ENCODE results near the gene PRPF8. TPM values are rescaled to one million over a fixed set of nuclear protein-coding genes. Genes with fewer than 3 reads are reported as not detected.

The PRPF8 gene
- total RNA-seq, 6 experiments from 2014 or later, result 224 to 285 (median 248) TPM

GRCh38 chr17:1645207-1646171 is 39.2 kb downstream of the PRPF8 start, which contains the start of gene SCARF1:
Gene SCARF1, minus strand, starts transcription at chr17:1645732. Its CDS starts 35 bp downstream, at chr17:1645697.
- Mint-ChIP-seq H3K36me3 (ENCODE audit: low read depth) (no peaks in the 10 kb centered on the region), H3K27me3 (ENCODE audit: insufficient read depth) (peaks cover 2% of the 10 kb centered on the region; the same call in 1 of the 2 replicates), H3K4me3 (no peak within 1 kb of the TSS), H3K4me1 (ENCODE audit: low read depth) (peaks cover 22% of the 10 kb centered on the region), H3K9me3 (no peaks in the 10 kb centered on the region), H3K27ac (no peak within 1 kb of the TSS)
- DNase-seq, result no peak
- no peak for TF ChIP-seq CTCF (IDR thresholded peaks at IDR 0.05)

- no peaks in the 10 kb centered on the region for H3K36me3 Mint-ChIP-seq (ENCODE audit: low read depth)
- no peak for TF ChIP-seq CTCF (IDR thresholded peaks at IDR 0.05)
- H3K4me3 Mint-ChIP-seq, result peak overlapping the region; percentile 72; the same call in 1 of the 2 replicates
- peak overlapping the region; percentile 71 for H3K27ac Mint-ChIP-seq
- DNase-seq, result peak; percentile 33
- peaks cover 15% of the 10 kb centered on the region for H3K4me1 Mint-ChIP-seq (ENCODE audit: low read depth)
- H3K9me3 Mint-ChIP-seq, result no peaks in the 10 kb centered on the region
- peaks cover 2% of the 10 kb centered on the region; the same call in 1 of the 2 replicates for H3K27me3 Mint-ChIP-seq (ENCODE audit: insufficient read depth)
Measured at GRCh38 chr17:1644493-1645206, 40.0 kb downstream of the PRPF8 start.

GRCh38 chr17:1643999-1644492 is 40.6 kb downstream of the PRPF8 start:
- Mint-ChIP-seq H3K36me3 (ENCODE audit: low read depth) (no peaks in the 10 kb centered on the region), H3K4me1 (ENCODE audit: low read depth) (peaks cover 15% of the 10 kb centered on the region), H3K27ac (peak overlapping the region; percentile 71), H3K9me3 (no peaks in the 10 kb centered on the region), H3K4me3 (peak overlapping the region; percentile 72), H3K27me3 (ENCODE audit: insufficient read depth) (peaks cover 2% of the 10 kb centered on the region; the same call in 1 of the 2 replicates)
- TF ChIP-seq CTCF (IDR thresholded peaks at IDR 0.05), result no peak
- DNase-seq, result no peak

- peaks cover 15% of the 10 kb centered on the region for H3K4me1 Mint-ChIP-seq (ENCODE audit: low read depth)
- TF ChIP-seq CTCF (IDR thresholded peaks at IDR 0.05), result peak; percentile 51; the same call in 1 of the 2 replicates
- H3K27ac Mint-ChIP-seq, result no peak overlapping the region
- H3K36me3 Mint-ChIP-seq (ENCODE audit: low read depth), result no peaks in the 10 kb centered on the region
- DNase-seq, result no peak
- H3K9me3 Mint-ChIP-seq, result no peaks in the 10 kb centered on the region
- H3K27me3 Mint-ChIP-seq (ENCODE audit: insufficient read depth), result peaks cover 2% of the 10 kb centered on the region; the same call in 1 of the 2 replicates
- peak overlapping the region; percentile 72; the same call in 1 of the 2 replicates for H3K4me3 Mint-ChIP-seq
Measured at GRCh38 chr17:1643293-1643998, 41.2 kb downstream of the PRPF8 start.

- Mint-ChIP-seq H3K36me3 (ENCODE audit: low read depth) (no peaks in the 10 kb centered on the region), H3K9me3 (no peaks in the 10 kb centered on the region), H3K27ac (no peak overlapping the region), H3K4me1 (ENCODE audit: low read depth) (peaks cover 11% of the 10 kb centered on the region), H3K27me3 (ENCODE audit: insufficient read depth) (peaks cover 3% of the 10 kb centered on the region), H3K4me3 (no peak overlapping the region)
- no peak; the same call in 1 of the 2 replicates for TF ChIP-seq CTCF (IDR thresholded peaks at IDR 0.05)
- DNase-seq, result no peak
Measured at GRCh38 chr17:1641065-1641403, 43.6 kb downstream of the PRPF8 start.
